SU-DHL-6 (cell line): ENCODE data around the gene PDXP.

Experiments
- CTCF ChIP-seq: fragments of 200-600 bp; sonication (generic); IDR thresholded peaks from one replicate; pipeline ENCODE4 v1.5.1; 2017; ENCODE audit warnings: antibody characterized with exemption, mild to moderate bottlenecking, low read length, moderate library complexity; ENCODE audit not compliant: insufficient read depth, poor library complexity, severe bottlenecking
- EZH2phosphoT487 ChIP-seq: fragments of 200-600 bp; sonication (generic), shearing (Covaris generic); conservative IDR thresholded peaks from 2 replicates; pipeline ENCODE4 v1.6.1; 2018; ENCODE audit warnings: mild to moderate bottlenecking, antibody characterized with exemption, low read length, moderate library complexity, mixed read lengths

GRCh38 chr22:37690407-37690806 lies 31.9 kb downstream of the PDXP start:
- TF ChIP-seq CTCF (no peak), EZH2phosphoT487 (no peak)
